K562 (cell line): ENCODE measurements around the gene VSNL1. TPM values are rescaled to one million over a fixed set of nuclear protein-coding genes. Genes with fewer than 3 reads are reported as not detected.

Experiments
- ATAC-seq: fragments of 200-7000 bp; cut with Tn5 transposase; 3 replicates; pipeline ENCODE4 v1.9.1; 2020; ENCODE audit warnings: moderate library complexity
- BruUV-seq: library from RNA; stranded (reverse); fragments of 400-500 nt; replicated peaks from 2 replicates; lab custom pipeline; 2021; lab: Mats Ljungman, UMichigan
- CTCF ChIA-PET: fragments of 300-600 bp; formaldehyde crosslinking; extraction: SDS; loops from one replicate; lab custom pipeline; 2021; ENCODE audit warnings: low intra/inter-chr PET ratio; lab: Yijun Ruan, JAX
- POLR2A ChIA-PET: fragments of 300-600, 350-650 bp; sonication (Branson Sonifier 250); formaldehyde crosslinking; extraction: SDS; loops from one replicate; lab custom pipeline; 2021; ENCODE audit warnings: antibody characterized with exemption, inconsistent platforms; lab: Yijun Ruan, JAX
- DNase-seq, 4 experiments: peaks; one replicate each; pipeline versions ENCODE4 v3.0.0 to v3.0.0-alpha.2; 2011 to 2018; ENCODE audit warnings: low spot score in 3 of 4, mixed read lengths in 3 of 4; ENCODE audit errors: extremely low read depth in 1 of 4
- FAIRE-seq: peaks from 2 replicates; lab custom pipeline; 2011; peaks lifted over from hg19 to GRCh38; lab: Jason Lieb, UNC
- H2AFZ ChIP-seq: 2 replicates; pipeline ENCODE4 v1.6.0; 2011; ENCODE audit warnings: low read depth, low read length, control low read depth, inconsistent platforms
- H3K27ac ChIP-seq: fragments of 200-600 bp; 3 replicates; pipeline ENCODE4 v1.8.0; 2011; ENCODE audit warnings: low read depth, mild to moderate bottlenecking, control low read depth, inconsistent platforms, low read length, moderate library complexity, mixed read lengths; ENCODE audit errors: extremely low read depth
- H3K27me3 ChIP-seq, 2 experiments: fragments of 300-600 bp in 1 of 2; 2 replicates in 1 of 2; 3 replicates in 1 of 2; pipeline versions ENCODE4 v1.6.0 to v1.8.0; 2011; ENCODE audit warnings: inconsistent platforms in 2 of 2, low read length in 2 of 2, mild to moderate bottlenecking in 1 of 2, mixed read lengths in 1 of 2, moderate library complexity in 1 of 2; ENCODE audit not compliant: control insufficient read depth in 2 of 2, insufficient read depth in 2 of 2
- H3K36me3 ChIP-seq: fragments of 300-600 bp; 3 replicates; pipeline ENCODE4 v1.8.0; 2011; ENCODE audit warnings: mild to moderate bottlenecking, low read length, inconsistent platforms; ENCODE audit not compliant: control insufficient read depth, insufficient read depth
- H3K4me1 ChIP-seq, 2 experiments: fragments of 200-600 bp in 1 of 2; replicated peaks in 1 of 2; 2 replicates in 1 of 2; 3 replicates in 1 of 2; pipeline versions ENCODE4 v1.5.1 to v1.8.0; 2011; ENCODE audit warnings: inconsistent platforms in 2 of 2, low read length in 2 of 2, mild to moderate bottlenecking in 1 of 2, mixed read lengths in 1 of 2, moderate library complexity in 1 of 2; ENCODE audit not compliant: control insufficient read depth in 2 of 2, insufficient read depth in 2 of 2
- H3K4me2 ChIP-seq: 2 replicates; pipeline ENCODE4 v1.6.1; 2011; ENCODE audit warnings: low read length, control low read depth, inconsistent platforms, mixed read lengths; ENCODE audit not compliant: insufficient read depth
- H3K4me3 ChIP-seq: fragments of 200-600 bp; sonication (generic), shearing (Covaris generic); 2 replicates; pipeline ENCODE4 v1.5.1; 2016; ENCODE audit warnings: control low read depth, inconsistent platforms
- H3K79me2 ChIP-seq: fragments of 200-600 bp; 3 replicates; pipeline ENCODE4 v1.8.0; 2011; ENCODE audit warnings: low read length, inconsistent platforms; ENCODE audit not compliant: control insufficient read depth, insufficient read depth
- H3K9ac ChIP-seq, 2 experiments: 2 replicates each; pipeline versions ENCODE4 v1.6.0 to v1.6.1; 2011; ENCODE audit warnings: low read depth in 2 of 2, low read length in 2 of 2, control low read depth in 1 of 2, inconsistent platforms in 1 of 2, mild to moderate bottlenecking in 1 of 2, mixed read lengths in 1 of 2; ENCODE audit not compliant: insufficient read depth in 1 of 2
- H3K9me1 ChIP-seq: one replicate; pipeline ENCODE4 v1.6.0; 2011; ENCODE audit warnings: inconsistent platforms, mild to moderate bottlenecking, low read length, moderate library complexity; ENCODE audit not compliant: control insufficient read depth, insufficient read depth
- H3K9me3 ChIP-seq: replicated peaks from 2 replicates; pipeline ENCODE4 v1.5.1; 2011; ENCODE audit warnings: low read depth, low read length, inconsistent platforms; ENCODE audit not compliant: control insufficient read depth, insufficient read depth
- H4K20me1 ChIP-seq: replicated peaks from 2 replicates; pipeline ENCODE4 v1.6.1; 2011; ENCODE audit warnings: low read length, inconsistent platforms, mixed read lengths; ENCODE audit not compliant: control insufficient read depth, insufficient read depth
- CBX5 ChIP-seq: IDR thresholded peaks from 2 replicates; pipeline ENCODE4 v1.6.1; 2014; ENCODE audit warnings: low read depth, borderline replicate concordance
- CHCHD3 ChIP-seq: fragments of 250-450 bp; sonication (Bioruptor Pico); IDR thresholded peaks from 2 replicates; pipeline ENCODE4 v2.1.2; 2022; ENCODE audit warnings: mild to moderate bottlenecking
- DLX4 ChIP-seq: fragments of 250-450 bp; sonication (Bioruptor Pico); IDR thresholded peaks from 2 replicates; pipeline ENCODE4 v1.6.1; 2021; ENCODE audit warnings: mild to moderate bottlenecking
- EP300 ChIP-seq: IDR thresholded peaks from 2 replicates; pipeline ENCODE4 v1.6.1; 2012; ENCODE audit warnings: low read length, improper control_type of control experiment
- ESRRA ChIP-seq: fragments of 450-650 bp; IDR thresholded peaks from 2 replicates; pipeline ENCODE4 v1.6.1; 2014; ENCODE audit warnings: low read depth, mild to moderate bottlenecking, moderate library complexity, borderline replicate concordance
- FOXJ2 ChIP-seq: fragments of 200-800 bp; sonication (Bioruptor generic); IDR thresholded peaks from 2 replicates; pipeline ENCODE4 v1.6.1; 2016; ENCODE audit warnings: missing genetic modification characterization, missing compliant biosample characterization
- KDM1A ChIP-seq, 2 experiments: fragments of 450-650 bp; IDR thresholded peaks; 2 replicates each; pipeline ENCODE4 v1.6.1; 2016; ENCODE audit warnings: mild to moderate bottlenecking in 2 of 2
- KDM2B ChIP-seq: fragments of 250-450 bp; sonication (Bioruptor Pico); IDR thresholded peaks from 2 replicates; pipeline ENCODE4 v1.8.0; 2021; ENCODE audit warnings: mild to moderate bottlenecking, moderate library complexity
- MAFK ChIP-seq: IDR thresholded peaks from 2 replicates; pipeline ENCODE4 v1.6.1; 2011; ENCODE audit warnings: low read length, improper control_type of control experiment
- MTA1 ChIP-seq: fragments of 450-650 bp; IDR thresholded peaks from 2 replicates; pipeline ENCODE4 v1.6.1; 2017; ENCODE audit warnings: borderline replicate concordance
- PCBP2 ChIP-seq: fragments of 200-400 bp; formaldehyde crosslinking; IDR thresholded peaks from 2 replicates; pipeline ENCODE4 v1.6.1; 2018; ENCODE audit warnings: low read length, low read depth, mild to moderate bottlenecking, moderate library complexity; ENCODE audit not compliant: poor library complexity, severe bottlenecking
- SMARCA4 ChIP-seq: fragments of 450-650 bp; IDR thresholded peaks from 2 replicates; pipeline ENCODE4 v1.6.1; 2016
- TCF3 ChIP-seq: sonication (generic); formaldehyde crosslinking; IDR thresholded peaks from 2 replicates; pipeline ENCODE4 v1.4.0; 2020; ENCODE audit warnings: mild to moderate bottlenecking, missing genetic modification reagents
- ZKSCAN1 ChIP-seq: fragments of 150-350 bp; IDR thresholded peaks from 2 replicates; pipeline ENCODE4 v1.6.1; 2016; ENCODE audit warnings: low read depth, low read length
- ZNF280B ChIP-seq: fragments of 250-450 bp; sonication (Bioruptor Pico); IDR thresholded peaks from 2 replicates; pipeline ENCODE4 v1.5.1; 2021; ENCODE audit warnings: mild to moderate bottlenecking
- ZNF311 ChIP-seq: fragments of 250-450 bp; sonication (Bioruptor Pico); IDR thresholded peaks from 2 replicates; pipeline ENCODE4 v1.4.0; 2020; ENCODE audit warnings: mild to moderate bottlenecking, moderate library complexity
- ZNF668 ChIP-seq: fragments of 250-450 bp; sonication (Bioruptor Pico); IDR thresholded peaks from 2 replicates; pipeline ENCODE4 v1.8.0; 2022; ENCODE audit warnings: mild to moderate bottlenecking, inconsistent platforms
- ZNF695 ChIP-seq: fragments of 450-650 bp; formaldehyde crosslinking; IDR thresholded peaks from 2 replicates; pipeline ENCODE4 v1.4.0; 2020; ENCODE audit warnings: mild to moderate bottlenecking, moderate library complexity
- ZNF766 ChIP-seq: fragments of 200-800 bp; sonication (Bioruptor generic); conservative IDR thresholded peaks from 2 replicates; pipeline ENCODE4 v1.6.1; 2016; ENCODE audit warnings: missing genetic modification characterization, missing compliant biosample characterization
- WGBS: fragments of 100-300 bp; shearing (Covaris generic); methylation state at CpG from one replicate; pipeline ENCODE4 v1.1.6; 2016; ENCODE audit warnings: low coverage, mixed read lengths; ENCODE audit not compliant: insufficient coverage; ENCODE audit errors: missing lambda C conversion rate; 5-methylcytosine and 5-hydroxymethylcytosine counted together
- in situ Hi-C: fragments of 300-500 bp; cut with MboI; formaldehyde crosslinking; loops from 4 replicates; pipeline ENCODE4 v1.15.0; 2018; ENCODE audit warnings: inconsistent platforms, mixed read lengths
- intact Hi-C: fragments of 100-400 bp; cut with micrococcal nuclease; formaldehyde crosslinking; loops from 2 replicates; pipeline ENCODE4 v1.14.2; 2022
- polyA plus RNA-seq, 8 experiments: library from polyadenylated mRNA; depleted of rRNA in 4 of 8; stranded (reverse) in 5 of 8; unstranded in 3 of 8; fragments of >200 nt; fragmentation: Nextera tagmentation in 2 of 8; fragmentation: Illumina TruSeq in 1 of 8; extraction: Ambion mirVana in 2 of 8; extraction: Trizol in 1 of 8; gene quantifications; 2 replicates each; pipeline versions ENCODE4 v1.2.1 to v1.2.3, GENCODE V29; 2011 to 2014; ENCODE audit warnings: inconsistent platforms in 1 of 8, missing spikeins in 1 of 8
- total RNA-seq, 7 experiments: library from RNA; depleted of rRNA in 6 of 7; stranded (reverse); fragments of >200 nt in 6 of 7; fragmentation: Illumina TruSeq in 2 of 7; extraction: Trizol in 2 of 7; gene quantifications; 2 replicates each; pipeline versions ENCODE4 v1.2.1 to v1.2.3, GENCODE V29; 2011 to 2021; ENCODE audit warnings: low replicate concordance in 1 of 7
- TF ChIP-seq, protein P1 (sequence below): fragments of 200-800 bp; sonication (Bioruptor generic); IDR thresholded peaks from 2 replicates; pipeline ENCODE4 v1.6.1; 2017; ENCODE audit warnings: missing genetic modification characterization, missing compliant biosample characterization

The VSNL1 gene
- total and polyA plus RNA-seq, 9 of the 15 experiments (the other 6 are each of a cell fraction or from before 2014, with no cell fraction given) = 0.20 TPM; not detected in 8

DNA sequence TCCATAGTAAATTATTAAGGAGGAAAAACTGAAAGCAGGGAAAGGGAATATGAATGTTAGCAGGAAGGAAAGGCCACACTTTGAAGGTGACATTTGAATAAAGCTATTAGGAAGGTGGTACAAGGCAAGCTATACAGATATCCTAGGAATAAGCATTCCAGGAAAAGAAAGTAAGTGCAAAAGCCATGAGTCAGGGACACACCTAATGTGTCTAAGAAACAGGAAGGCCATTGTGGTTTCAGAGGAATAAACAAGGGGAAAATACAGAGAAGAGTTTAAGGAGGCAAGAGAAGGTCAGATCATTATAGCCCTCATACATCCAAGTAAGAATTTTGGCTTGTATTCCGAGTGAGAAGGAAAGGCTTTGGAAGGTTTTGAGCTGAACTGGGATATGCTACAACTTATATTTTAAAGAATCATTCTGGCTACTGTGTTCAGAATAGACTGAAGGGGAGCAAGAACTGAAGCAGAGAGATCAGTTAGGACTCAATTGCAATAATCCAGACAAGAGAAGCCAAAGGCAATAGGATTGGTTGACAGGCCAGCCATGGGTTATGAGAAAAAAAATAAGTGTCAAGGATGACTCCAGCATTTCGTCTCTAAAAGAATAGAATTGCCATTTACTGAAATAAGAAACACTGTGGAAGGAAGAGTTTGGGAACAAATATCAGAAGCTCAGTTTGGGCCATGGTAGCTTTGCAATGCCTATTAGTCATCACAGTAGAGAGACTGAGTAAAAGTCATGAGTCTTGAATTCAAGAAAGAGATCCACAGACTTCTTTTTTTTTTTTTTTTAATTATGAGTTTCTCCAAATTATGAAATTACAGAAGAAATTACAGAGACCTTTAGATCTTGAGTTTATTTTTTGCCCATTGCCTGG is 33.5 kb upstream of the VSNL1 start:
- FAIRE-seq (peak; percentile 68), DNase-seq (peak in 2 of 4 experiments; percentile 41 to 44), ATAC-seq (peak; percentile 79)
- Histone ChIP-seq H3K4me2 (peak overlapping the region; percentile 54; the same call in 1 of the 2 replicates), H3K9me1 (no peaks in the 10 kb centered on the region), H3K36me3 (no peaks in the 10 kb centered on the region), H3K9me3 (no peaks in the 10 kb centered on the region), H2AFZ (peak overlapping the region; percentile 96), H4K20me1 (no peaks in the 10 kb centered on the region), H3K9ac (peak overlapping the region in 1 of 2 experiments; percentile 22; a peak in 2 of 4 replicates), H3K4me3 (no peak overlapping the region), H3K27me3 (no peaks in the 10 kb centered on the region), H3K4me1 (peaks cover 0 to 12% of the 10 kb centered on the region in 2 experiments; a peak in 2 of 5 replicates), H3K79me2 (no peaks in the 10 kb centered on the region), H3K27ac (peak overlapping the region; percentile 64)
- ChIA-PET CTCF (no interaction called here), POLR2A (interaction anchor here (0.7 kb wide), 1 partner anchor 11 kb away, joined by 3 read pairs; the partner anchor contains the start of gene RAD51AP2)
- in situ Hi-C loops = no loop called here
- BruUV-seq = no TSS peak
- intact Hi-C loops = no loop called here
- 4% methylated on average over 2 of the region's 2 CpGs for WGBS
- TF ChIP-seq FOXJ2 = no peak
- TF ChIP-seq CBX5 = no peak
- no peak for TF ChIP-seq PCBP2
- no peak for TF ChIP-seq ZNF311 (CRISPR knock-in tag)
- no peak for TF ChIP-seq KDM2B (CRISPR knock-in tag)
- no peak for TF ChIP-seq CHCHD3 (CRISPR knock-in tag)
- TF ChIP-seq, protein P1, sequence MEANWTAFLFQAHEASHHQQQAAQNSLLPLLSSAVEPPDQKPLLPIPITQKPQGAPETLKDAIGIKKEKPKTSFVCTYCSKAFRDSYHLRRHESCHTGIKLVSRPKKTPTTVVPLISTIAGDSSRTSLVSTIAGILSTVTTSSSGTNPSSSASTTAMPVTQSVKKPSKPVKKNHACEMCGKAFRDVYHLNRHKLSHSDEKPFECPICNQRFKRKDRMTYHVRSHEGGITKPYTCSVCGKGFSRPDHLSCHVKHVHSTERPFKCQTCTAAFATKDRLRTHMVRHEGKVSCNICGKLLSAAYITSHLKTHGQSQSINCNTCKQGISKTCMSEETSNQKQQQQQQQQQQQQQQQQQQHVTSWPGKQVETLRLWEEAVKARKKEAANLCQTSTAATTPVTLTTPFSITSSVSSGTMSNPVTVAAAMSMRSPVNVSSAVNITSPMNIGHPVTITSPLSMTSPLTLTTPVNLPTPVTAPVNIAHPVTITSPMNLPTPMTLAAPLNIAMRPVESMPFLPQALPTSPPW (CRISPR knock-in tag) = no peak
- TF ChIP-seq ZNF668 = no peak
- no peak for TF ChIP-seq MTA1
- peak; percentile 35; the same call in 1 of the 2 replicates for TF ChIP-seq ESRRA
- peak; percentile 39; the same call in 1 of the 2 replicates for TF ChIP-seq SMARCA4
- no peak for TF ChIP-seq DLX4 (CRISPR knock-in tag)
- 0 out of 2 replicates have a peak, but pooled peaks have one; percentile 28 for TF ChIP-seq ZNF766 (CRISPR knock-in tag)
- no peak for TF ChIP-seq ZNF695 (CRISPR knock-in tag)
- 0 out of 2 replicates have a peak, but pooled peaks have one; percentile 11 for TF ChIP-seq MAFK
- TF ChIP-seq TCF3 (CRISPR knock-in tag) = 0 out of 2 replicates have a peak, but pooled peaks have one; percentile 13
- TF ChIP-seq KDM1A (IDR thresholded peaks at IDR 0.05) = no peak
- no peak for TF ChIP-seq ZKSCAN1
- no peak for TF ChIP-seq ZNF280B (CRISPR knock-in tag)
- no peak for TF ChIP-seq EP300
